C4-2B (cell line): Measurements from ENCODE around the gene CALML4.
"Not testable (repeated sequence)": the region's sequence is repeated elsewhere in the genome, so short reads cannot be mapped to it uniquely, and the experiment has no call there.

Source experiments
- H3K27ac ChIP-seq: fragments of 450-650 bp; 2 replicates; pipeline ENCODE4 v1.5.1; 2017
- CTCF ChIP-seq: fragments of 450-650 bp; conservative IDR thresholded peaks from 2 replicates; pipeline ENCODE4 v1.5.1; 2017; ENCODE audit warnings: mild to moderate bottlenecking
- ZFX ChIP-seq: fragments of 450-650 bp; IDR thresholded peaks from 2 replicates; pipeline ENCODE4 v1.6.1; 2017

The CALML4 gene

GRCh38 chr15:68223171-68223570 lies 18.0 kb upstream of the CALML4 start:
- TF ChIP-seq ZFX (no peak), CTCF (no peak)
- no peak overlapping the region for H3K27ac ChIP-seq

GRCh38 chr15:68222432-68222743 lies 17.3 kb upstream of the CALML4 start:
- H3K27ac ChIP-seq: not testable (repeated sequence)

- H3K27ac ChIP-seq: not testable (repeated sequence)
These were observed 16.6 kb upstream of the CALML4 start for GRCh38 chr15:68221530-68222431.

- H3K27ac ChIP-seq: no peak overlapping the region
- TF ChIP-seq CTCF (no peak), ZFX (no peak)
These were observed 15.8 kb upstream of the CALML4 start for GRCh38 chr15:68220967-68221366.

GRCh38 chr15:68220489-68220888 lies 15.4 kb upstream of the CALML4 start:
- TF ChIP-seq ZFX (no peak), CTCF (no peak)
- no peak overlapping the region for H3K27ac ChIP-seq

- no peak overlapping the region for H3K27ac ChIP-seq
- TF ChIP-seq ZFX (no peak), CTCF (no peak)
These were observed 14.0 kb upstream of the CALML4 start for GRCh38 chr15:68218847-68219798.

- TF ChIP-seq ZFX (no peak), CTCF (no peak)
- no peak overlapping the region for H3K27ac ChIP-seq
These were observed 13.2 kb upstream of the CALML4 start for GRCh38 chr15:68218331-68218730.

GRCh38 chr15:68217341-68217740 lies 12.2 kb upstream of the CALML4 start:
- TF ChIP-seq CTCF (no peak), ZFX (no peak)
- H3K27ac ChIP-seq: no peak overlapping the region
